GM12878 (cell line): ENCODE data around the gene PTPRD. TPM values are rescaled to one million over a fixed set of nuclear protein-coding genes. Genes with fewer than 3 reads are reported as not detected.

Experiments
- ATAC-seq: fragments of 200-7000 bp; cut with Tn5 transposase; 3 replicates; pipeline ENCODE4 v1.9.1; 2020; ENCODE audit warnings: mild to moderate bottlenecking, moderate library complexity
- BruUV-seq: library from RNA; stranded (reverse); fragments of 400-500 nt; replicated peaks from 2 replicates; lab custom pipeline; 2021; lab: Mats Ljungman, UMichigan
- CTCF ChIA-PET: fragments of 300-600 bp; sonication (Branson Sonifier 250); formaldehyde crosslinking; extraction: SDS; loops from one replicate; lab custom pipeline; 2021; ENCODE audit warnings: inconsistent platforms; lab: Yijun Ruan, JAX
- POLR2A ChIA-PET: fragments of 350-600 bp; formaldehyde crosslinking; extraction: SDS; loops from one replicate; lab custom pipeline; 2021; ENCODE audit warnings: inconsistent platforms; lab: Charles Lee
- RAD21 ChIA-PET: fragments of 300-600 bp; sonication (Branson Sonifier 250); formaldehyde crosslinking; loops from one replicate; lab custom pipeline; 2023; ENCODE audit warnings: antibody characterized with exemption; ENCODE audit not compliant: unreplicated experiment; lab: Charles Lee
- SMC1A ChIA-PET: fragments of 300-600 bp; sonication (Branson Sonifier 250); formaldehyde crosslinking; loops from one replicate; lab custom pipeline; 2023; ENCODE audit not compliant: unreplicated experiment, uncharacterized antibody; lab: Charles Lee
- DNase-seq: peaks from one replicate; pipeline ENCODE4 v3.0.0-alpha.2; 2011; ENCODE audit warnings: low read depth, low spot score
- FAIRE-seq: peaks from 3 replicates; lab custom pipeline; 2011; peaks lifted over from hg19 to GRCh38; lab: Jason Lieb, UNC
- H2AFZ ChIP-seq: 2 replicates; pipeline ENCODE4 v1.6.0; 2011; ENCODE audit warnings: low read depth, low read length, control low read depth; ENCODE audit not compliant: control insufficient read depth
- H3K27ac ChIP-seq: 2 replicates; pipeline ENCODE4 v1.5.1; 2011; ENCODE audit warnings: control low read depth; ENCODE audit not compliant: control insufficient read depth, insufficient read depth
- H3K27me3 ChIP-seq, 2 experiments: replicated peaks in 1 of 2; 2 replicates each; pipeline versions ENCODE4 v1.6.0 to v1.6.1; 2011; ENCODE audit warnings: low read length in 1 of 2; ENCODE audit not compliant: control insufficient read depth in 2 of 2, insufficient read depth in 2 of 2
- H3K36me3 ChIP-seq, 2 experiments: 2 replicates each; pipeline ENCODE4 v1.5.1; 2011; ENCODE audit warnings: low read length in 1 of 2; ENCODE audit not compliant: control insufficient read depth in 2 of 2, insufficient read depth in 2 of 2
- H3K4me1 ChIP-seq: 2 replicates; pipeline ENCODE4 v1.6.1; 2011; ENCODE audit warnings: mild to moderate bottlenecking, low read length, moderate library complexity, mixed read lengths; ENCODE audit not compliant: control insufficient read depth, insufficient read depth
- H3K4me2 ChIP-seq: 2 replicates; pipeline ENCODE4 v1.6.0; 2011; ENCODE audit warnings: control low read depth; ENCODE audit not compliant: control insufficient read depth, insufficient read depth
- H3K4me3 ChIP-seq: fragments of 200-600 bp; sonication (generic); 2 replicates; pipeline ENCODE4 v1.5.1; 2016
- H3K79me2 ChIP-seq: 2 replicates; pipeline ENCODE4 v1.6.0; 2011; ENCODE audit warnings: low read length; ENCODE audit not compliant: control insufficient read depth, insufficient read depth
- H3K9ac ChIP-seq: 2 replicates; pipeline ENCODE4 v1.8.0; 2011; ENCODE audit warnings: low read length, control low read depth, mixed read lengths; ENCODE audit not compliant: control insufficient read depth, insufficient read depth
- H3K9me3 ChIP-seq: replicated peaks from 3 replicates; pipeline ENCODE4 v1.5.1; 2011; ENCODE audit warnings: mild to moderate bottlenecking, low read length; ENCODE audit not compliant: control insufficient read depth, insufficient read depth
- H4K20me1 ChIP-seq: 2 replicates; pipeline ENCODE4 v1.6.0; 2011; ENCODE audit not compliant: control insufficient read depth, insufficient read depth
- CBFB ChIP-seq: IDR thresholded peaks from 2 replicates; pipeline ENCODE4 v1.6.1; 2016; ENCODE audit warnings: antibody characterized with exemption, low read depth
- NR2C1 ChIP-seq: fragments of 450-650 bp; IDR thresholded peaks from 2 replicates; pipeline ENCODE4 v1.6.1; 2017; ENCODE audit warnings: antibody characterized with exemption, mild to moderate bottlenecking, moderate library complexity
- PML ChIP-seq: IDR thresholded peaks from 2 replicates; pipeline ENCODE4 v1.6.1; 2012; ENCODE audit warnings: low read length, inconsistent platforms
- POLR2A ChIP-seq: IDR thresholded peaks from 2 replicates; pipeline ENCODE4 v1.6.1; 2011; ENCODE audit warnings: low read depth, mild to moderate bottlenecking, low read length
- RAD51 ChIP-seq: fragments of 450-650 bp; IDR thresholded peaks from 2 replicates; pipeline ENCODE4 v1.6.1; 2016; ENCODE audit warnings: moderate library complexity, mild to moderate bottlenecking, inconsistent platforms
- RUNX3 ChIP-seq: IDR thresholded peaks from 2 replicates; pipeline ENCODE4 v1.6.1; 2012; ENCODE audit warnings: low read length, inconsistent platforms
- SP1 ChIP-seq: IDR thresholded peaks from one replicate; pipeline ENCODE4 v1.6.1; 2011; ENCODE audit warnings: low read depth, low read length
- SRF ChIP-seq, 2 experiments: IDR thresholded peaks; 2 replicates each; pipeline ENCODE4 v1.6.1; 2011; ENCODE audit warnings: low read depth in 2 of 2, low read length in 2 of 2, mild to moderate bottlenecking in 1 of 2, moderate library complexity in 1 of 2
- ZNF592 ChIP-seq: fragments of 450-650 bp; IDR thresholded peaks from 2 replicates; pipeline ENCODE4 v1.6.1; 2017; ENCODE audit warnings: mild to moderate bottlenecking, moderate library complexity
- WGBS: methylation state at CpG from one replicate; pipeline ENCODE4 v1.1.6; 2016; ENCODE audit warnings: low lambda C conversion rate; ENCODE audit not compliant: insufficient replicate concordance, insufficient coverage; ENCODE audit errors: missing lambda C conversion rate; 5-methylcytosine and 5-hydroxymethylcytosine counted together
- in situ Hi-C: fragments of 300-500 bp; cut with MboI; formaldehyde crosslinking; loops from 9 replicates; pipeline ENCODE4 v1.14.3; 2018; ENCODE audit warnings: mixed read lengths
- intact Hi-C: fragments of 100-400 bp; cut with micrococcal nuclease; formaldehyde crosslinking; loops from one replicate; pipeline ENCODE4 v1.14.2; 2022; ENCODE audit not compliant: unreplicated experiment
- polyA plus RNA-seq, 11 experiments: library from polyadenylated mRNA; depleted of rRNA in 4 of 11; unstranded in 6 of 11; stranded (reverse) in 5 of 11; fragments of >200 nt; fragmentation: Nextera tagmentation in 4 of 11; fragmentation: Illumina TruSeq in 1 of 11; extraction: Ambion mirVana in 4 of 11; extraction: Trizol in 1 of 11; gene quantifications; 1 replicate in 1 of 11; 2 replicates in 10 of 11; pipeline versions ENCODE4 v1.2.1 to v1.2.3, GENCODE V29; 2011 to 2016; ENCODE audit warnings: inconsistent platforms in 2 of 11, missing spikeins in 2 of 11, low read depth in 1 of 11
- total RNA-seq, 4 experiments: library from RNA; depleted of rRNA in 3 of 4; stranded (reverse); fragments of >200 nt in 3 of 4; fragmentation: Illumina TruSeq in 1 of 4; extraction: Trizol in 1 of 4; gene quantifications; 2 replicates each; pipeline versions ENCODE4 v1.2.1 to v1.2.3, GENCODE V29; 2013 to 2021

Gene PTPRD
- total and polyA plus RNA-seq, 10 of the 15 experiments (the other 5 are each of a cell fraction or from before 2014, with no cell fraction given), result under 0.01 to 0.05 (median 0.01) TPM; not detected in 7

GRCh38 chr9:8266861-8267260, 2345.9 kb downstream of the PTPRD start:
- FAIRE-seq (no peak), DNase-seq (no peak), ATAC-seq (no peak)
- POLR2A ChIA-PET, result interaction anchor here (0.6 kb wide), 1 partner anchor 839 kb away, joined by 3 read pairs; no protein-coding TSS in a partner anchor
- H3K9ac ChIP-seq, result no peak overlapping the region
- CTCF ChIA-PET, result no interaction called here
- H4K20me1 ChIP-seq, result no peaks in the 10 kb centered on the region
- H3K9me3 ChIP-seq, result no peaks in the 10 kb centered on the region
- no peaks in the 10 kb centered on the region for H3K79me2 ChIP-seq
- TF ChIP-seq NR2C1 (no peak), CBFB (no peak), RAD51 (no peak), ZNF592 (no peak), SP1 (no peak), PML (no peak), SRF (IDR thresholded peaks at IDR 0.05; ENCODE audit: low read depth in 2 of 2, low read length in 2 of 2) (no peak), RUNX3 (no peak), POLR2A (no peak)
- SMC1A ChIA-PET, result no interaction called here
- WGBS, result 0% methylated on average over 1 of the region's 1 CpG
- no TSS peak for BruUV-seq
- H3K4me3 ChIP-seq, result no peak overlapping the region
- H2AFZ ChIP-seq, result no peak overlapping the region
- no peaks in the 10 kb centered on the region for H3K27me3 ChIP-seq
- H3K4me2 ChIP-seq, result no peak overlapping the region
- no peaks in the 10 kb centered on the region for H3K36me3 ChIP-seq
- intact Hi-C loops (no loop called here), in situ Hi-C loops (no loop called here)
- no peak overlapping the region for H3K27ac ChIP-seq
- no peaks in the 10 kb centered on the region for H3K4me1 ChIP-seq
- RAD21 ChIA-PET, result no interaction called here
